Subcutaneous abdominal adipose tissue (tissue), 5 donors: Measurements from ENCODE around the gene NME1.

Experiments
- H3K27ac ChIP-seq: one replicate; pipeline ENCODE4 v1.7.0; 2013; ENCODE audit warnings: low read depth, mild to moderate bottlenecking, inconsistent platforms, low read length, moderate library complexity
- H3K27me3 ChIP-seq, 5 donors: one replicate each; pipeline ENCODE4 v1.7.0; 2013; ENCODE audit warnings: low read length in 5 of 5, inconsistent platforms in 1 of 5; ENCODE audit not compliant: control insufficient read depth in 5 of 5, insufficient read depth in 4 of 5
- H3K36me3 ChIP-seq, 5 donors: one replicate each; pipeline ENCODE4 v1.7.0; 2013; ENCODE audit warnings: low read length in 5 of 5; ENCODE audit not compliant: control insufficient read depth in 5 of 5, insufficient read depth in 5 of 5
- H3K4me1 ChIP-seq, 5 donors: one replicate each; pipeline ENCODE4 v1.7.0; 2013; ENCODE audit warnings: low read length in 5 of 5, mild to moderate bottlenecking in 3 of 5, moderate library complexity in 1 of 5; ENCODE audit not compliant: control insufficient read depth in 5 of 5, insufficient read depth in 5 of 5
- H3K4me3 ChIP-seq, 5 donors: one replicate each; pipeline ENCODE4 v1.7.0; 2013; ENCODE audit warnings: low read length in 5 of 5, low read depth in 1 of 5
- H3K9ac ChIP-seq, 5 donors: one replicate each; pipeline ENCODE4 v1.7.0; 2013; ENCODE audit warnings: low read length in 5 of 5, mild to moderate bottlenecking in 4 of 5, moderate library complexity in 3 of 5
- H3K9me3 ChIP-seq, 5 donors: one replicate each; pipeline ENCODE4 v1.7.0; 2013; ENCODE audit warnings: low read length in 5 of 5; ENCODE audit not compliant: control insufficient read depth in 5 of 5
- donor health status: healthy.
- donor health status: healthy.
- donor health status: healthy.
- donor health status: healthy.
- donor health status: healthy.

The NME1 gene

DNA sequence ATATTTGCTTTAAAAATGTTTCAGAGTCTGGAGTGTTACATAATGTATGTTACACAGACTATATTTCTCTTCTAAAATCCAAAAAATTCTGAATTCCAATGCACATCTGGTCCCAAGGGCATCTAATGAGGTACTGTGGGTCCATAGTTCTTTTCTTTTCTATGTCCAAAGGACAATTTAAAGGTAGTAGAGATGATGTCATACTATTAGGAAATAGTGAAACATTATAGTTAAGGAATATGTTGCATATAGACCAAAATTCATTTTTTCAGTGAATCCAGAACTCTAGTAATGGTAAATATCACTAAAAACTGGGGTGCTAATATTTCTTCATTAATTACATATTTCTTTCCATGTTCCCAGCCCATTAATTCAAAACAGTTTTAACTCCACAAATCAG, 35.8 kb downstream of the NME1 start:
- Histone ChIP-seq H3K36me3 (peaks cover 46 to 71% (median 65%) of the 10 kb centered on the region in 5 donors), H3K9ac (peak overlapping the region in 3 of 5 donors; percentile 2 to 32 (median 4)), H3K4me1 (peaks cover 0 to 5% (median 5%) of the 10 kb centered on the region in 5 donors), H3K27me3 (no peaks in the 10 kb centered on the region), H3K9me3 (no peaks in the 10 kb centered on the region), H3K27ac (peak overlapping the region; percentile 18), H3K4me3 (no peak overlapping the region)

DNA sequence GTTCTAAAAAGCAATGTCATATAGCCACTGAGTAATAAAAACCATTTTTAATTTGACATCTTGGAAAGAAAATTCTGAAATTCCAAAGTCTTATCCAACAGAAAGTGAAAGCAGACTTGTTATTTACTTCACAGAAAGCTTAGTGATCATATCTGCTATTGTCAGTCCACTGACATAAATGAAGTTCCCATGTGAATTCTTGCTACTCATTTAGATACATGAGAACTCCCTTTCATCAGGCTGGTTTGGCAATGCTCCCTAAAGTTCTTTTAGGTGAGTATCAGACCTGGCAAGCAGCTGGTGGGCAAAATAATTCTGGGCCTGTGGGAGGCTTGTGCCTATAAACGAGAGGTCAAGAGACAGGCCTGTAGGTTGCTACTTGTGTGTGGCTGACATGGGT, 36.3 kb downstream of the NME1 start:
- Histone ChIP-seq H3K4me1 (peaks cover 0 to 5% (median 5%) of the 10 kb centered on the region in 5 donors), H3K9me3 (no peaks in the 10 kb centered on the region), H3K4me3 (no peak overlapping the region), H3K27ac (peak overlapping the region; percentile 18), H3K27me3 (no peaks in the 10 kb centered on the region), H3K36me3 (peaks cover 42 to 70% (median 66%) of the 10 kb centered on the region in 5 donors), H3K9ac (peak overlapping the region in 4 of 5 donors; percentile 2 to 52 (median 18))

DNA sequence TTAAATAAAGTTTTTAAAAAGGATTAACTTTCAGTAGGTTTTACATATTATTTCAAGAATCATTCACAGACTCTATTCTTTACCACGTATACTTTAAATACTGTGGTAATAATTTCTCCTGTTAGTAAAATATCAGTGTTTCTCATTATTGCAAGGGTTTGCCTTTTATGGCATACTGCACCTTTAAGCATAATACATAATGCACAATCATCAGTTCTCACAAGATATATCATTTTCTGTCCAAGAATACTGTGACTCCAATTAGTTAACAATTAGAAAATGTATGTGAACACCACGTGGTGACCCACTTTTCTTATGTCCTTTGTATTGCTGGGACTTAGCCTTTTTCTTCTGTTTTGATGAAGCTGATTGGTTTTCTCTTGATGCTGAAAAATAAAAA, 38.5 kb downstream of the NME1 start:
- no peak overlapping the region for H3K4me3 ChIP-seq
- H3K27ac ChIP-seq: no peak overlapping the region
- no peaks in the 10 kb centered on the region for H3K27me3 ChIP-seq
- H3K4me1 ChIP-seq: peaks cover 0 to 5% (median 5%) of the 10 kb centered on the region in 5 donors
- H3K9me3 ChIP-seq: no peaks in the 10 kb centered on the region
- peaks cover 39 to 66% (median 62%) of the 10 kb centered on the region in 5 donors for H3K36me3 ChIP-seq
- no peak overlapping the region for H3K9ac ChIP-seq

DNA sequence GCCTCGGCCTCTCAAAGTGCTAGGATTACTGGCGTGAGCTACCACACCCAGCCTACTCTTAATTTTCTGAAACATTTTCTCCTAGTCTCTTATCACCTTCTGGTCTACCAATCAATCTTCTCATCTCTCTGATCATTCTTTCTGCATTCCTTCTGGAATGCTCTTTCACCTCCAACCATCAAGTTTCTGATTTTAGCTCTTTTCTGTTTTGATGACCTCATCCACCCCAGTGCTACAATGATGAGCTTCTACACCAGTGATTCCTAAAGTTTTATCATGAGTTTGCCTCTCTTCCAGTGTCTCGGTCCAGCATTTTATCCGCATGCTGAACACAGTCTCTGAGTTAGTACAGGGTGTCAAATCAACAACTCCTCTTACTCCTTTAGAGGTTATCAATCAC, 44.4 kb downstream of the NME1 start:
- H3K4me1 ChIP-seq: no peaks in the 10 kb centered on the region
- no peak overlapping the region for H3K9ac ChIP-seq
- peaks cover 41 to 81% (median 61%) of the 10 kb centered on the region in 5 donors for H3K36me3 ChIP-seq
- H3K4me3 ChIP-seq: no peak overlapping the region
- H3K9me3 ChIP-seq: no peaks in the 10 kb centered on the region
- no peaks in the 10 kb centered on the region for H3K27me3 ChIP-seq
- H3K27ac ChIP-seq: no peak overlapping the region

DNA sequence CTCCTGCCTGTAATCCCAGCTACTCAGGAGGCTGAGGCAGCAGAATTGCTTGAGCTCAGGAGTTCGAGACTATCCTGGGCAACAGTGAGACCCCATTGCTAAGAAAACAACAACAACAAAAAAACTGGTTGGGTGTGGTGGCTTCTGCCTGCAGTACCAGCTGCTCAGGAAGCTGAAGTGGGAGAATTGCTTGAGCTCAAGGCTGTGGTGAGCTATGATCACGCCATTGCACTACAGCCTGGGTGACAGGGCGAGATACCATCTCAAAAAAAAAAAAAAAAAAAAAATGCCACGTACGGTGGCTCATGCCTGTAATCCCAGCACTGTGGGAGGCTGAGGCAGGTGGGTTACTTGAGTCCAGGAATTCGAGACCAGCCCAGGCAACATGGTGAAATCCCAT, 46.9 kb downstream of the NME1 start:
- Histone ChIP-seq H3K36me3 (peaks cover 38 to 75% (median 63%) of the 10 kb centered on the region in 5 donors), H3K4me1 (no peaks in the 10 kb centered on the region)

DNA sequence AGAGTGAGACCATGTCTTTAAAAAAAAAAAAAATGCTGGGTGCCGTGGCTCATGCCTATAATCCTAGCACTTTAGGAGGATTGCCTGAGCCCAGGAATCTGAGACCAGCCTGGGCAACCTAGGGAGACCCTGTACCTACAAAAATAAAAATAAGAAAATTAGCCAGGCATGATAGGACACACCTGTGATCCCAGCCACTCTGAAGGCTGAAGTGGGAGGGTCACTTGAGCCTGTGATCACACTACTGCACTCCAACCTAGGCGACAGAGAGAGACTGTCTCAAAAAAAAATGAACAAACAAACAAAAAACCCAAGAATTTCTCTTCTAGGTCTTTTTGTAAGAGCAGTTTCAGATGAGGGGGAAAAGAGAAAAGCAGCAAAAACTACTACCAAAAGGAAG, 47.5 kb downstream of the NME1 start:
- peaks cover 43 to 74% (median 62%) of the 10 kb centered on the region in 5 donors for H3K36me3 ChIP-seq
- H3K4me1 ChIP-seq: no peaks in the 10 kb centered on the region
- no peak overlapping the region for H3K9ac ChIP-seq
- H3K9me3 ChIP-seq: no peaks in the 10 kb centered on the region
- no peak overlapping the region for H3K4me3 ChIP-seq
- no peaks in the 10 kb centered on the region for H3K27me3 ChIP-seq
- H3K27ac ChIP-seq: no peak overlapping the region

More for the DNA sequence above, 46.9 kb downstream of the NME1 start:
- H3K9ac ChIP-seq: no peak overlapping the region
- no peaks in the 10 kb centered on the region for H3K27me3 ChIP-seq
- H3K9me3 ChIP-seq: no peaks in the 10 kb centered on the region
- no peak overlapping the region for H3K4me3 ChIP-seq
- no peak overlapping the region for H3K27ac ChIP-seq

DNA sequence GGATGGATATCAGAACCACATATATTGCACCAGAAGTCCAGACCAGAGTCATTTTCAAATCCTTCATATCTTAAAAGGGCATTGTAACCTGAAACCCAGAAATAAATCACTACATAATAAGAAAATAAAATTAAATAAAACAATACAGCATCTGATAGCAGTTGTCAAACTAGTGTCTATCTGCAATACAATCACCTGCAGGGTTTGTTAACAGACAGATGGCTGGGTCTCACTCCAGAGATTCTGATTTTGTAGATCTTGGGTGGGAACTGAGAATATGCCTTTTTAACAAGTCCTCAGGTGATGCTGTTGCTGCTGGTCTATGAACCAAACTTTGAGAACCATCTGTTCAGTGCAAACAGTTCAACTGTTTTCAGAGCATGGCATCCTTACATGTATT, 50.5 kb downstream of the NME1 start:
- no peaks in the 10 kb centered on the region for H3K27me3 ChIP-seq
- no peaks in the 10 kb centered on the region for H3K4me1 ChIP-seq
- peaks cover 60 to 76% (median 75%) of the 10 kb centered on the region in 5 donors for H3K36me3 ChIP-seq
- H3K9ac ChIP-seq: no peak overlapping the region
- no peaks in the 10 kb centered on the region for H3K9me3 ChIP-seq
- no peak overlapping the region for H3K27ac ChIP-seq
- no peak overlapping the region for H3K4me3 ChIP-seq
